Measurements from ENCODE around the gene RAB11FIP4.

RAB11FIP4 gene

GRCh38 chr17:31388351-31388750, 3.1 kb upstream of the RAB11FIP4 start:
- DNase-seq: no peak

GRCh38 chr17:31388770-31389656, 2.5 kb upstream of the RAB11FIP4 start:
- peak; percentile 25 for DNase-seq

- no peak for DNase-seq
Observed at GRCh38 chr17:31389657-31390381, 1.7 kb upstream of the RAB11FIP4 start.

- DNase-seq: no peak
Observed at GRCh38 chr17:31390426-31390747, 1.1 kb upstream of the RAB11FIP4 start.

- no peak for DNase-seq
Observed at GRCh38 chr17:31390748-31391495, 553 bp upstream of the RAB11FIP4 start.

GRCh38 chr17:31392002-31392855, 754 bp downstream of the RAB11FIP4 start:
- DNase-seq: no peak

GRCh38 chr17:31392856-31393748, 1.6 kb downstream of the RAB11FIP4 start:
- DNase-seq: no peak

GRCh38 chr17:31393749-31394146, 2.3 kb downstream of the RAB11FIP4 start:
- DNase-seq: no peak

- peak; percentile 22 for DNase-seq
Observed at GRCh38 chr17:31394544-31394943, 3.1 kb downstream of the RAB11FIP4 start.

GRCh38 chr17:31397256-31397939, 5.9 kb downstream of the RAB11FIP4 start:
- no peak for DNase-seq

GRCh38 chr17:31398381-31399311, 7.2 kb downstream of the RAB11FIP4 start:
- DNase-seq: no peak

- DNase-seq: no peak
Observed at GRCh38 chr17:31400481-31400950, 9.0 kb downstream of the RAB11FIP4 start.

- no peak for DNase-seq
Observed at GRCh38 chr17:31401456-31402254, 10.2 kb downstream of the RAB11FIP4 start.

GRCh38 chr17:31404028-31404949, 12.8 kb downstream of the RAB11FIP4 start:
- DNase-seq: no peak

GRCh38 chr17:31405890-31406371, 14.5 kb downstream of the RAB11FIP4 start:
- DNase-seq: no peak

GRCh38 chr17:31408586-31408985, 17.1 kb downstream of the RAB11FIP4 start:
- no peak for DNase-seq

- no peak for DNase-seq
Observed at GRCh38 chr17:31411707-31412285, 20.3 kb downstream of the RAB11FIP4 start.

Data from T1000 (cell line).